ENCODE data around the gene EIF2AK3.

- TF ChIP-seq CTCF (IDR thresholded peaks at IDR 0.05) (no peak), EZH2 (IDR thresholded peaks at IDR 0.05; ENCODE audit: borderline replicate concordance, insufficient read depth, low read depth, low read length, poor library complexity, severe bottlenecking) (no peak)
Observed at GRCh38 chr2:88621432-88621831, 5.8 kb downstream of the EIF2AK3 start.
